ENCODE data around the gene TCF12. TPM values are rescaled to one million over a fixed set of nuclear protein-coding genes. Genes with fewer than 3 reads are reported as not detected.

TCF12 gene
- total and polyA plus RNA-seq, 2 of the 8 experiments (the other 6 are each of a cell fraction or from before 2014, with no cell fraction given), result 85.8 to 101 TPM

DNA sequence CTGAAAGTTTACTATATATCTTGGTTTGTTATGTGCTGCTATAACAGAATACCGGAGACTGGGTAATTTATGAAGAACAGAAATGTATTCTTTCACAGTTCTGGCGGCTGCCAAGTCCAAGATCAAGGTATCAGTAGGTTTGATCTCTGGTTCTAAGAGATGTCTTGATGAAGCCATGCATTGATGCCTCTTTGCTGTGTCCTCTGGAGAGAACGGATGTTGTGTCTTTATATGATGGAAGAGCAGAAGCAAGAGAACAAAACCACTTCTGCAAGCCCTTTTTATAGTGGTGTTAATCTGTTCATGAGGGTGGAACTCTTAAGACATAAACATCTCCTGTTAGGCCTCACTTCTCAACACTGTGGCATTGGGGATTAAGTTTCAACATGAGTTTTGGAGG lies 62.7 kb downstream of the TCF12 start (continued):
- TF ChIP-seq BRCA1 (IDR thresholded peaks at IDR 0.05; ENCODE audit: low read depth, low read length), result no peak
- TF ChIP-seq CHD1 (IDR thresholded peaks at IDR 0.05; ENCODE audit: low read depth, low read length), result no peak
- TF ChIP-seq SIN3A (conservative IDR thresholded peaks at IDR 0.05 in 1 of 2, IDR thresholded peaks at IDR 0.05 in 1 of 2; ENCODE audit: low read depth in 1 of 2, low read length in 2 of 2), result no peak
- no peak for TF ChIP-seq CEBPB (IDR thresholded peaks at IDR 0.05; ENCODE audit: low read depth, low read length)
- TF ChIP-seq CREB1 (IDR thresholded peaks at IDR 0.05), result no peak
- no peak for TF ChIP-seq CBX8 (IDR thresholded peaks at IDR 0.05; ENCODE audit: borderline replicate concordance, low read depth, low read length)
- no peak for TF ChIP-seq EP300 (IDR thresholded peaks at IDR 0.05; ENCODE audit: borderline replicate concordance in 1 of 2, low read depth in 2 of 2, low read length in 2 of 2)
